ENCODE results near the gene SMARCD1. TPM values are rescaled to one million over a fixed set of nuclear protein-coding genes. Genes with fewer than 3 reads are reported as not detected.
A peak's percentile ranks its signal among the peaks of the same experiment; 100 is the strongest.

The SMARCD1 gene
- total RNA-seq, 4 donors from 2014 or later, result 45.9 to 97.2 (median 65.3) TPM

DNA sequence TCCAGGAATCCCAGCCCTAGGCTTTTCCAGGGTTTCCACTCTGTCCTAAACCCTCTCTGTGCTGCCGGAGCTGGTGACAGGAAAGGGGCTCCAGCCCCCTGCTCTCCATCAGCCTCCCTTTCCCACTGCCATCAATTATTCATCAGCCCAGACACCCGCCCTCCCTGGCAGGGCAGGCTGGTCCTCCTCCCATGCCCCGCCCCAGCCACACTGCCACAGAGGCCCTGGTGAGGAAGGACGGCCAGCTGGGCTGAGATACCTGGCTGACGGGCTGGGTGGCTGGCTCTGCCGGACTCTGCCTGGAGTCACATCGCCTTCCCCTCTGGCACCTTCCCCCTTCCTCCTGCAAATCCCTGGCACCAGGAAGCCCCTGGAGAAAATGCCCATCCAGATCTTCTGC lies 11.9 kb upstream of the SMARCD1 start:
- Histone ChIP-seq H3K4me3 (no peak overlapping the region), H3K4me1 (peaks cover 0 to 13% (median 0%) of the 10 kb centered on the region in 4 donors), H3K27ac (no peak overlapping the region), H3K27me3 (no peaks in the 10 kb centered on the region), H3K9me3 (no peaks in the 10 kb centered on the region), H3K36me3 (no peaks in the 10 kb centered on the region)
- DNase-seq (ENCODE audit: low spot score in 2 of 2), result no peak
- WGBS, 2 donors, result 82 to 90% methylated on average over 6 to 7 of the region's 7 CpGs
- no peak for TF ChIP-seq EP300 (IDR thresholded peaks at IDR 0.05)
- TF ChIP-seq, protein P1, sequence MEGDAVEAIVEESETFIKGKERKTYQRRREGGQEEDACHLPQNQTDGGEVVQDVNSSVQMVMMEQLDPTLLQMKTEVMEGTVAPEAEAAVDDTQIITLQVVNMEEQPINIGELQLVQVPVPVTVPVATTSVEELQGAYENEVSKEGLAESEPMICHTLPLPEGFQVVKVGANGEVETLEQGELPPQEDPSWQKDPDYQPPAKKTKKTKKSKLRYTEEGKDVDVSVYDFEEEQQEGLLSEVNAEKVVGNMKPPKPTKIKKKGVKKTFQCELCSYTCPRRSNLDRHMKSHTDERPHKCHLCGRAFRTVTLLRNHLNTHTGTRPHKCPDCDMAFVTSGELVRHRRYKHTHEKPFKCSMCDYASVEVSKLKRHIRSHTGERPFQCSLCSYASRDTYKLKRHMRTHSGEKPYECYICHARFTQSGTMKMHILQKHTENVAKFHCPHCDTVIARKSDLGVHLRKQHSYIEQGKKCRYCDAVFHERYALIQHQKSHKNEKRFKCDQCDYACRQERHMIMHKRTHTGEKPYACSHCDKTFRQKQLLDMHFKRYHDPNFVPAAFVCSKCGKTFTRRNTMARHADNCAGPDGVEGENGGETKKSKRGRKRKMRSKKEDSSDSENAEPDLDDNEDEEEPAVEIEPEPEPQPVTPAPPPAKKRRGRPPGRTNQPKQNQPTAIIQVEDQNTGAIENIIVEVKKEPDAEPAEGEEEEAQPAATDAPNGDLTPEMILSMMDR (IDR thresholded peaks at IDR 0.05), result no peak
- TF ChIP-seq POLR2A (IDR thresholded peaks at IDR 0.05), result no peak

DNA sequence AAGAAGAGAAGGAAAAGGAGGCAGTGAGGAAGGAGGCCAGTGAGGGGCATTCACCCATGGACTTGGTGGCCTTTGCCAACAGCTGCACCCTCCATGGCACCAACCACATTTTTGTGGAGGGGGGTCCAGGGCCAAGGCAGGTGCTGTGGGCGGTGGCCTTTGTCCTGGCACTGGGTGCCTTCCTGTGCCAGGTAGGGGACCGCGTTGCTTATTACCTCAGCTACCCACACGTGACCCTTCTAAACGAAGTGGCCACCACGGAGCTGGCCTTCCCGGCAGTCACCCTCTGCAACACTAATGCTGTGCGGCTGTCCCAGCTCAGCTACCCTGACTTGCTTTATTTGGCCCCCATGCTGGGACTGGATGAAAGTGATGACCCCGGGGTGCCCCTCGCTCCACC lies 11.4 kb upstream of the SMARCD1 start:
- 80 to 89% methylated on average over 9 to 10 of the region's 10 CpGs for WGBS, 2 donors
- no peak for DNase-seq (ENCODE audit: low spot score in 2 of 2)
- no peak overlapping the region for H3K27ac ChIP-seq
- no peaks in the 10 kb centered on the region for H3K9me3 ChIP-seq
- H3K4me1 ChIP-seq, result peaks cover 0 to 13% (median 0%) of the 10 kb centered on the region in 4 donors
- H3K36me3 ChIP-seq, result no peaks in the 10 kb centered on the region
- TF ChIP-seq, protein P1 (IDR thresholded peaks at IDR 0.05), result no peak
- TF ChIP-seq EP300 (IDR thresholded peaks at IDR 0.05), result no peak
- TF ChIP-seq POLR2A (IDR thresholded peaks at IDR 0.05), result no peak
- H3K27me3 ChIP-seq, result no peaks in the 10 kb centered on the region
- no peak overlapping the region for H3K4me3 ChIP-seq

DNA sequence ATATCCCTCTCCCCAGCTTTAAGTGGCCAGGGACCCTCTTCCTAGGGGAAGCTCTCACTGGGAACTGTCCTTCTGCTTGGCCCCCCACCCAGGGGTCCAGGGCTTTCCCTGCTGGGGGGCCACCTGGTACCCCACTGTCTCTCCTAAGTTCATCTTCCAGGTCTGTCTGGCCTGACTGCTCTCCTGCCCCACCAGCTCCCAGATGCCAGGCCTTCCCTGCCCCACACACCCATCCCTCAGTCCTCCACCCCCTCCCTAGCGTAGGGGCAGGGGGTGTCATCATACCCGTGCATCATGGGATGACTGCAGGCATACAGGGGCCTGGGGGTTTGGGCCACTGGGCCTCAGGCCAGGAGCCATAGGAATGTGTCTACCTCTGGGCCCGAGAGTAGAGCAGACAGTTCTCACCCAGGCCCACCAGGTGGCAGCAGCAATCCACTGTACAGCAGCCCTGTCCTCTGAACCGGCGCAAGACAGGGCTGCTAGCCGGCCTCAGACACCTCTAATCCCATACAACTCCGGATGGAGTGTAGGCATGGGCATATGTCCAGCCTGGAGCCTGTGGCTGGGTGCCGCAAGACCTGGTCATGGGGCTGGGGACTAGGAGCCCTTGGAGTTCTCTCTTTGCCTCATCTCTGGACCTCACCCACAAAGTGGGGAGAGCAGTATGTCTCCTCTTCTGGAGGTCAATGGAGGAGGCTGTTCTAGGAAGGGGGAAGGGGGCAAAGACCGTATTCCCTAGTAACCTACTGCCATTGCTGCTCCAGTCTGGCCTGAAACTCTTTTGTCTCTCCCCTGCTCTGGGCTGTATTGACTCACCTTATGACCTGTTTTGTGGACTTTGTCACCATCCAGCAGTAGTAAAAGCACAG lies 10.0 kb upstream of the SMARCD1 start:
- Histone ChIP-seq H3K36me3 (no peaks in the 10 kb centered on the region), H3K9me3 (no peaks in the 10 kb centered on the region), H3K4me1 (peaks cover 0 to 12% (median 0%) of the 10 kb centered on the region in 4 donors), H3K27me3 (no peaks in the 10 kb centered on the region), H3K27ac (no peak overlapping the region), H3K4me3 (no peak overlapping the region)
- DNase-seq (ENCODE audit: low spot score in 2 of 2), result peak; percentile 66 to 85
- WGBS, 2 donors, result 5 to 9% methylated on average over 8 to 9 of the region's 9 CpGs
- TF ChIP-seq EP300 (IDR thresholded peaks at IDR 0.05), result no peak
- TF ChIP-seq, protein P1 (IDR thresholded peaks at IDR 0.05), result peak; percentile 91 to 98 (median 93)

DNA sequence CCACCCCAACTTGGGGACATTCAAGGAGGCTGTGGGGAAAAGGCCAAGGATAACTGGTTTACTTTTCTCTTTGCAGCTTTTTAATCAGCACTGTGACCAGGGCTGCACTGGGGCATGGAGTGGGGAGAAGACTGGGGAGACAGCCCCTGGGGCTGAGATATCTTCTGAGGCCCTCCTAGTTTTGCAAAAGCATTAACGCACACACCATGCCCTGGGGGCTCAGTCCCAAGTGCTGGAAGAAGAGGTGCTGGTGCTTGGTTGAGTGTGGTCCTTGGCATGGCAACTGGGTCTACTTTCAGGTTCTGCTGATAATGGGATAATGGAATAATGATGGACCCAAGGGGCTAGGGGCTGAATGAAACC lies 9.4 kb upstream of the SMARCD1 start:
- H3K4me1 ChIP-seq, result peaks cover 0 to 8% (median 0%) of the 10 kb centered on the region in 4 donors
- TF ChIP-seq, protein P1 (IDR thresholded peaks at IDR 0.05), result no peak
- no peak for TF ChIP-seq POLR2A (IDR thresholded peaks at IDR 0.05)
- TF ChIP-seq EP300 (IDR thresholded peaks at IDR 0.05), result no peak

DNA sequence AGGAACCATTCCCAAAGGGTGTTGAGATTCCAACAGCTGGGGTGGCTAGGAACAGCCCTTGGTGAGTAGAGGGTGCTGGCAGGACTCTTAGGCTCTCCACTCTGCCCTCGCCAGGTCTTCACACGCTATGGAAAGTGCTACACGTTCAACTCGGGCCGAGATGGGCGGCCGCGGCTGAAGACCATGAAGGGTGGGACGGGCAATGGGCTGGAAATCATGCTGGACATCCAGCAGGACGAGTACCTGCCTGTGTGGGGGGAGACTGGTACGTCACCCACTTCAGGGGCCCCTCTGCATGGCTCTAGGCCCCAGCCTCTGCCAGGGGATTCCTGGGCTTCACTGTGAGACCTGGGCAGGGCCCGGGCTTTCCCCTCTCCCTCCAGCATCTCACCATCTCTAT lies 8.0 kb upstream of the SMARCD1 start:
- H3K9me3 ChIP-seq, result no peaks in the 10 kb centered on the region
- no peak overlapping the region for H3K4me3 ChIP-seq
- 83 to 84% methylated on average over 12 of the region's 12 CpGs for WGBS, 2 donors
- H3K27me3 ChIP-seq, result no peaks in the 10 kb centered on the region
- TF ChIP-seq POLR2A (IDR thresholded peaks at IDR 0.05), result no peak
- TF ChIP-seq EP300 (IDR thresholded peaks at IDR 0.05), result no peak
- TF ChIP-seq, protein P1 (IDR thresholded peaks at IDR 0.05), result no peak
- H3K36me3 ChIP-seq, result no peaks in the 10 kb centered on the region
- no peak overlapping the region for H3K27ac ChIP-seq
- peaks cover 0 to 13% (median 2%) of the 10 kb centered on the region in 4 donors for H3K4me1 ChIP-seq
- no peak for DNase-seq (ENCODE audit: low spot score in 2 of 2)

More for the DNA sequence above, 9.4 kb upstream of the SMARCD1 start:
- Histone ChIP-seq H3K27me3 (no peaks in the 10 kb centered on the region), H3K4me3 (no peak overlapping the region), H3K9me3 (no peaks in the 10 kb centered on the region), H3K27ac (no peak overlapping the region), H3K36me3 (no peaks in the 10 kb centered on the region)
- no peak for DNase-seq (ENCODE audit: low spot score in 2 of 2)
- WGBS, 2 donors, result 92 to 100% methylated on average over 1 of the region's 1 CpG
